Fibroblast of villous mesenchyme (primary cell): Measurements from ENCODE around the gene KLHL13. TPM values are rescaled to one million over a fixed set of nuclear protein-coding genes. Genes with fewer than 3 reads are reported as not detected.
A peak's percentile ranks its signal among the peaks of the same experiment; 100 is the strongest.

Source experiments
- DNase-seq: peaks from one replicate; pipeline ENCODE4 v3.0.0-alpha.2; 2010; ENCODE audit warnings: low read depth
- H3K4me3 ChIP-seq: 2 replicates; pipeline ENCODE4 v1.5.1; 2011; ENCODE audit warnings: low read depth, mild to moderate bottlenecking, low read length
- total RNA-seq: library from RNA; depleted of rRNA; stranded (reverse); fragments of >200 nt; gene quantifications from 2 replicates; pipeline ENCODE4 v1.2.3, GENCODE V29; 2012
- TF ChIP-seq, protein P1 (sequence below): IDR thresholded peaks from 2 replicates; pipeline ENCODE4 v1.5.1; 2012; ENCODE audit warnings: low read depth, mild to moderate bottlenecking, low read length; ENCODE audit not compliant: insufficient read depth

The KLHL13 gene
- 0.97 and 1.3 TPM in 2 replicates for total RNA-seq

DNA sequence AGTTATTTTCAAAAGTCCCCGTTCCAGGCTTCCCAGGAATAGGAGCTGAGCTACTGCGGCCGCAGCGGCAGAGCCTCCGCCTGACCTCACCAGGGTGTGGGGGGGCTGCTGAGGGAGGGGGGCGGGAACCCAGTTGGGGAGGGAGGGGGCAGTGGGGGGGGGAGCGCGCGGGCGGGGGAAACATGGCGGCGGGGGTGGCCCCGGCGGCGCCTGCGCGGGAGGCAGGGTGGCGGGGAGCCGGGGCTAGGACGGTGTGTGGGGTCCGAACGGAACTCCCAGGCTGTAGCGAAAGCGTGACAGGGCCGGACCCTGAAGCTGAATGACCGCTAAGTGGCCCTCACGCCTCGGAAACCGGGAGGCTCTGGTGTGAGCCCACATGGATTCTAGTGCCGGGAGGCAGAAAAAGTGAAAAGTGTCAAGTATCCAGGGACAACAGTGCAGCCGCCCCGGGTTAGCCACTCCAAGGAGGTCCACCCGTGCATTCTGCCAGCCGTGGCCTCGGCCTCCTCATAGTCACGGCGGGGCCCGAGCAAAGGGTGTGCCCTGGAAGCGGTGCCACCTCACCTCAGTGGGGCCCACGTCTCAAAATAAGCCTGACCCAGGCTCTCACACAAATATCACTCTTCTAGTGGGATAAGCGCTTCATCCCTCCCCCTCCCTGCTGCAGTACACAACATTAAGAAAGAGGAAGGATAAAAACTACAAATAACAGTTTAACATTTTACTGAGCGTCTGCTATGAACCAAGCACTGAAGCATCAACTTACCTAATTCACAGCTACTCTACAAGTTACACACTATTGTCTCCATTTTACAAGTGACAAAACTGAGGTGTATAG lies at the start of gene KLHL13:
Gene KLHL13 (minus strand): TSS at position 98 of the 838 bp plus-strand sequence. CDS start 88,337 bp downstream, outside the sequence.
- peak; percentile 5 for DNase-seq
- peak within 1 kb of the TSS; percentile 51 for H3K4me3 ChIP-seq
- TF ChIP-seq, protein P1, sequence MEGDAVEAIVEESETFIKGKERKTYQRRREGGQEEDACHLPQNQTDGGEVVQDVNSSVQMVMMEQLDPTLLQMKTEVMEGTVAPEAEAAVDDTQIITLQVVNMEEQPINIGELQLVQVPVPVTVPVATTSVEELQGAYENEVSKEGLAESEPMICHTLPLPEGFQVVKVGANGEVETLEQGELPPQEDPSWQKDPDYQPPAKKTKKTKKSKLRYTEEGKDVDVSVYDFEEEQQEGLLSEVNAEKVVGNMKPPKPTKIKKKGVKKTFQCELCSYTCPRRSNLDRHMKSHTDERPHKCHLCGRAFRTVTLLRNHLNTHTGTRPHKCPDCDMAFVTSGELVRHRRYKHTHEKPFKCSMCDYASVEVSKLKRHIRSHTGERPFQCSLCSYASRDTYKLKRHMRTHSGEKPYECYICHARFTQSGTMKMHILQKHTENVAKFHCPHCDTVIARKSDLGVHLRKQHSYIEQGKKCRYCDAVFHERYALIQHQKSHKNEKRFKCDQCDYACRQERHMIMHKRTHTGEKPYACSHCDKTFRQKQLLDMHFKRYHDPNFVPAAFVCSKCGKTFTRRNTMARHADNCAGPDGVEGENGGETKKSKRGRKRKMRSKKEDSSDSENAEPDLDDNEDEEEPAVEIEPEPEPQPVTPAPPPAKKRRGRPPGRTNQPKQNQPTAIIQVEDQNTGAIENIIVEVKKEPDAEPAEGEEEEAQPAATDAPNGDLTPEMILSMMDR: no peak

GRCh38 chrX:118164138-118164537 lies 47.5 kb upstream of the KLHL13 start:
- no peak overlapping the region for H3K4me3 ChIP-seq
- TF ChIP-seq, protein P1: no peak
- DNase-seq: no peak

DNA sequence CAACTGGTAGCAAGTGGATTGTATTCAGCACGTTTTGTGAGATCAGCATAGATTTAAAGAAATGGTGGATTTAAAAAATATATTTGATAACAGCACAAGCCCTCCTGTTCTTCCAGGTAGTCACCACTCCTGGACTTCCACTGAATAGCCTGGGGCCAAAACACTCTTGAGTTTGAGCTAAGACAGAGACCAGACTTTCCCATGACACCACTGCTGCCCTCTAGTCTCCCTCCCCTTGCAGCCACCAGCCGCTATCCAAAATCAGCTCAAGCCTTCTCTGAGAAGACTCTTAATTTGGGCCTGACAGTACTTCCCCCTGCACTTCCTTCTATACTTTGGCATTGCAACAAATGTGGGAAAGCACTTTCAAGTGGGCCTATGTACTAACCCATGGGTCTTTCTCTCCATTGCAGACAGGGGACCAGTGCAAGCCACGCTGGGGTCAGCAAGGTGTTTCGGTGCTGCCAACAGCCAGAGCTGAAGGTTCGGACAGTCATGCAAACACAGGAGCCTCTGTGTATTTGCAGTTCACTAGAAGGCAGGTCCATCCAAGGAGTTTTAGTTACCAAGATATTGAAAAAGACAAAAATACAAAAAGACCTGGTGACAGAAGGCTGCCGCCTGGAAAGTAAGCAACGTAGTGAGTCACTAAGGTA lies 40.5 kb upstream of the KLHL13 start:
- TF ChIP-seq, protein P1: no peak
- DNase-seq: no peak
- H3K4me3 ChIP-seq: no peak overlapping the region

DNA sequence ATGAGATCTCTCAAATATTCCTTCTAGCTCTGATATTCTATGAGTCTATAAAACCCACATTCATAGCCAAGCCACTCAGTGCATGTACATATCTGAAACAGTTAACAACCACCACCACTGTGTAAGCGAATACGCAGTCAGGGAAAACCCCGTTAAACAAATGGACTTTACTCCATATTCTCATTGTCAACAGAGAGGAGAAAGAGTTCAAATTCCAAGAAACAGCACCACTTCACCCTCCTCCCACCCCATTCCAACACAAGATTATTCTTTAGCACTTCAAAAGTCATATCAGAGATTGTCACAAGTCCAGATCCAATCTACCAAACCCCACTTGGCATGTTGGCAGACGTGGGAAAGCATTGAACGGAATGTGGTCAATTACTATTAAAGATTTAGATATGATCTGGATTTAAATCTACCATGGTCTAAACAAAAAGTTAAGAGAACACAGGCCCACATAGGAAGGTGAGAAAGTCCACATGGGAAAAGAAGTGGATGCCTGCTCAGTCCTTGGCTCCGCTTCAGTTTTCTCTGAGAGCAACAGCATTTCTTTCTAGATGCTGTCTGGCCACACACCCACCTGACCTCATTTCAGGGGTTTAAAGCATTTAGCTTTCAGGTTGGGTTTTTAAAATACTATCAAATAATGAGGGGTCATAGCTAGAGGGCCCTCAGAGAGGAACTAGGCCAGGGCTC lies 39.8 kb upstream of the KLHL13 start:
- TF ChIP-seq, protein P1: no peak
- DNase-seq: no peak
- H3K4me3 ChIP-seq: no peak overlapping the region

- DNase-seq: no peak
- TF ChIP-seq, protein P1: no peak
- H3K4me3 ChIP-seq: no peak overlapping the region
Observed at GRCh38 chrX:118153270-118153669, 36.7 kb upstream of the KLHL13 start.

DNA sequence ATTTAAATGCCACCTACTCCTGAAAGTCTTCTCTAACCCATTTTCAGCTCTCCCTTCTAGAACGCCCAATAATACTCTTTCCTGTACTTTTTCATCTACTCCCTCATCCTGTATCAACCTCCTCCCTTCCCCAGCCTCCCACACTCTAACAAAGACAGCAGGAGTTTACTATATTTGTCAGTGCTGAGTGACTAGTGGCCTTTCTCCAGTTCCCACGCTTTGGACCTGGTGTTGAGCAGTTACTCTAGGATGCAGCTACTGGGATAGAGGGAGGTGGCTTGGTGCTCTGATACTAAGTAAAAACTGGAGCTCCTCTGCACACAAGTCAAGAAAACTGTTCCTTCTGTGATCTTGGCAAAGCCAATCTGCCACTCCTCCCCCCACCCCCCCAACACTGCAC lies 36.1 kb upstream of the KLHL13 start:
- TF ChIP-seq, protein P1: no peak
- H3K4me3 ChIP-seq: no peak overlapping the region
- no peak for DNase-seq
